HCT116 (cell line): ENCODE measurements around the gene TNS3.

ENCODE experiments used
- CTCF ChIP-seq, 3 experiments: fragments of 200-600 bp in 1 of 3; sonication (generic) in 1 of 3; IDR thresholded peaks in 2 of 3; conservative IDR thresholded peaks in 1 of 3; 2 replicates each; pipeline ENCODE4 v1.5.1; 2012 to 2017; ENCODE audit warnings: low read depth in 2 of 3, low read length in 2 of 3, antibody characterized with exemption in 1 of 3, borderline replicate concordance in 1 of 3, control low read depth in 1 of 3, mild to moderate bottlenecking in 1 of 3, mixed read lengths in 1 of 3, mixed run types in 1 of 3, moderate library complexity in 1 of 3; ENCODE audit not compliant: insufficient read depth in 1 of 3
- EGR1 ChIP-seq: IDR thresholded peaks from 2 replicates; pipeline ENCODE4 v1.6.1; 2012; ENCODE audit warnings: low read depth
- ELF1 ChIP-seq: IDR thresholded peaks from 2 replicates; pipeline ENCODE4 v1.6.1; 2012; ENCODE audit warnings: low read depth, borderline replicate concordance
- POLR2A ChIP-seq: IDR thresholded peaks from 2 replicates; pipeline ENCODE4 v1.7.0; 2011; ENCODE audit warnings: borderline replicate concordance; ENCODE audit not compliant: insufficient read depth, insufficient read length; ENCODE audit errors: extremely low read depth
- POLR2AphosphoS5 ChIP-seq: IDR thresholded peaks from 2 replicates; pipeline ENCODE4 v1.6.1; 2011; ENCODE audit warnings: mild to moderate bottlenecking, low read depth, low read length, moderate library complexity
- SP1 ChIP-seq: IDR thresholded peaks from 2 replicates; pipeline ENCODE4 v1.6.1; 2012; ENCODE audit warnings: low read depth
- TCF7L2 ChIP-seq: IDR thresholded peaks from 2 replicates; pipeline ENCODE4 v1.7.0; 2011; ENCODE audit warnings: borderline replicate concordance, inconsistent platforms; ENCODE audit not compliant: insufficient read depth, insufficient read length; ENCODE audit errors: extremely low read depth

- no peak for TF ChIP-seq SP1
- TF ChIP-seq CTCF (IDR thresholded peaks at IDR 0.05 in 2 of 3, conservative IDR thresholded peaks at IDR 0.05 in 1 of 3; ENCODE audit: borderline replicate concordance in 1 of 3, insufficient read depth in 1 of 3, low read depth in 2 of 3, low read length in 2 of 3): no peak
- no peak for TF ChIP-seq POLR2AphosphoS5
- TF ChIP-seq TCF7L2: no peak
- no peak for TF ChIP-seq POLR2A
- no peak for TF ChIP-seq EGR1
- no peak for TF ChIP-seq ELF1
Measured at GRCh38 chr7:47587351-47587750, 5.4 kb upstream of the TNS3 start.
